NCI-H345 treated with DMSO at 0.1 percent for 48 hours (cell line): Measurements from ENCODE around the gene YPEL1.
"Not testable (repeated sequence)": the region's sequence is repeated elsewhere in the genome, so short reads cannot be mapped to it uniquely, and the experiment has no call there.

Experiments
- DNase-seq: peaks from one replicate; lab custom pipeline; 2025; ENCODE audit not compliant: unreplicated experiment; lab: John Stamatoyannopoulos, UW

Gene YPEL1

DNA sequence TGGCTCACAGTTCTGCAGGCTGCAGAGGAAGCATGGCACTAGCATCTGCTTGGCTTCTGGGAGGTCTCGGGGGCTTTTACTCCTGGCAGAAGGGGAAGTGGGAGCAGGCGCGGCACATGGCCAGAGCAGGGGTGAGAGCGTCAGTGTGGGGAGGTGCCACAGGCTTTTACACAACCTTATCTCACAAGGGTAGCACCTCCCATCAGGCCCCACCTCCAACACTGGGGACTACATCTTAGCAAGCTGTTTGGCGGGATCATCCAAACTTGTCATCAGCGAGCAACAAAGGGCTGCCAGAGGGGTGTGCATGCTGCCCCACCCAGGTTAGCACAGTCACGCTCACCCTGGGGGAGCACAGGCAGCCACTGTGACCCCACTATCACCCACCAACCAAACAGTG is 18.9 kb upstream of the YPEL1 start:
- no peak for DNase-seq

DNA sequence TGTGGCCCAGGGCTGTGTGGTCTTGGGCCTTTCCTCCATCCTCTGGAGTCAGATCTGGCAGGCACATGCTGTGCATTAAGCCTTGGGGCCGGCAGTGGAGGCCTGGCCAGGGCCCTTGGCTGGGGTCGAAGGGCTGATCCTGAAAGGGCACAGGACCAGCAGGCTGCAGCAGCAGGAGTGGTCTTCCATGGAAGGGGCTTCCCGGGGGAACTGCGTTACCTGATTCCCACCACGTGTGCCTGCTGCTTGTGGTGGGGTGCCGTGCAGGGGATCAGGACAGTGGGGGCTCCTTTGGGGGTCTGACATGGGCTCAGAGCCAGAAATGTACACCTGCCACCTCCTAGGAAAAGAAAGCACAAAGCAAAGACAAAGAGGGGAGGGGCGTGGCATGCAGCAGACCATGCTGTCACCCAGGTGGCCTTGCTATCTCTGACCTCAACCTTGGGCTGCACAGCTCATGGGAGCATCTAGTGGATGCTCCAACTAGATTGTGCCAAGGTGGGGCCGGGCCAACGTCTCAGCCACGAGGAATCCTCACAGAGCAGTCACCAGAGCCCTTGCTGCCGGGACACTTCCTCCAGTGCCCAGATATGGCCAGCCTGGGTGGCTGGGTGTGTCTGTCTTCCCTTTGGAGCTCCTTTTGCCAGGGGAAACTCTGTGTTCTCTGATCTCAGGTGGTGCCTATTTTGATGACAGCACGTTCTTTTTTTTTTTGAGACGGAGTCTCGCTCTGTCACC is 17.9 kb upstream of the YPEL1 start:
- no peak for DNase-seq

DNA sequence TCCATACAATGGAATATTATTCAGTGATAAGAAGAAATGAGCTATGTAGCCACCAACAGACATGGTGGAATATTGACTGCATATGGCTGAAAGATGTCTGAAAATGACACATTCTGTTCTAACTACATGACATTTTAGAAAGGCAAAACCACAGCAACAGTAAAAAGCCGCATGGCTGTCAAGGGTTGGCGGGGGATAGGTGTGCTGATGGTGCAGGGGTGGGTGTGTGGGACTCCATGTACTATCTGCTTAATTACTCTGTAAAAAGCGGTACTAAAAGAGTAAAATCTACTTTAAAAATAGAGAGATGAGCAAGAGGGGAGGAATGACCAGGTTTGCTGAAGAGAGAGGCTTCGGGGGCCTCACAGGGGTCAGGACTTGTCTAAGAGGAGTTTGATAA is 16.7 kb upstream of the YPEL1 start:
- DNase-seq: no peak

DNA sequence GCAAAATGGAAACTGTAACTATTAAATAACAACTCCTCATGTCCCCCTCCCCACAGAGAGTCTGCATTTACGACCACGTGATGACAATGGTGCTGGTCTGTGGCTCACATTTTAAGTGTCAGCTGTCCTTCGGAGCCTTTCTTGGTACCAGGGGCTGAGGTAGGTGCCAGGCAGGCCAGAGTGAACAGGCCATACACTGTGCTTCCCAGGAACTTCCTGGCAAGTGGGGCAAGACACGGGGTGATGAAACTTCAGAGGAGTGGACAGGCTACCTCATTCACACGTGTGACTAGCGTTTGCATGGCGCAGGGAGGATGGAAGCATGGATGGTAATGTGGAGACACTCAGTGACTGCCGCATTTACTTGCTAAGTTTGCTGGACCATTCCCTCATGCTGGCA is 10.4 kb upstream of the YPEL1 start:
- DNase-seq: no peak

DNA sequence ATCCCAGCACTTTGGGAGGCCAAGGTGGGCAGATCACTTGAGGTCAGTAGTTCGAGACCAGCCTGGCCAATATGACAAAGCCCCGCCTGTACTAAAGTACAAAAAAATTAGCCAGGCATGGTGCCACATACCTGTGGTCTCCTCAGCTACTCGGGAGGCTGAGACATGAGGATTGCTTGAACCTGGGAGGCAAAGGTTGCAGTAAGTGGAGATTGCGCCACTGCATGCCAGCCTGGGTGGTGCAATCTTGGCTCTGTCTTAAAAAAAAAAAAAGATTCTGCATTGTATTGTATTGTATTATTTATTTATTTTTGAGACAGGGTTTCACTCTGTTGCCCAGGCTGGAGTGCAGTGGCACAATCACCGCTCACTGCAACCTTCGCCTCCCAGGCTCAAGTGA is 9.3 kb upstream of the YPEL1 start:
- DNase-seq: not testable (repeated sequence)

DNA sequence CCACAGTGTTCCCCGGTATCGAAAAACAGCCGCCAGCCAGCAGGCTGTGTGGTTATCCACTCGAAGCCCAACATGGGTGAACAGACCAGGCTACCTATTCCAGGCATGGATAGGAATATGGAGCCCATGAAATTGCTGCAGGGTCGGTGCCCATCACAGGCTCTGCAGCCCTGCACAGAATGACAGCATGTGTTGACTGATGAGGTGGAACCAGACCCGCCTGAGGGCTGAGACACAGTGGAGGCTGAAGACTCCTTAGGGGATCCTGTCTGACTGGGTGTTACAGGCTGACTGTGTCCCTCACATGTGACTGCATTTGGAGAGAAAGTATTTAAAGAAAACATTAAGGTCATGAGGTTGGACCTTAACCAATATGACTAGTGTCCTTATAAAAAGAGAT is 6.2 kb upstream of the YPEL1 start:
- DNase-seq: no peak

DNA sequence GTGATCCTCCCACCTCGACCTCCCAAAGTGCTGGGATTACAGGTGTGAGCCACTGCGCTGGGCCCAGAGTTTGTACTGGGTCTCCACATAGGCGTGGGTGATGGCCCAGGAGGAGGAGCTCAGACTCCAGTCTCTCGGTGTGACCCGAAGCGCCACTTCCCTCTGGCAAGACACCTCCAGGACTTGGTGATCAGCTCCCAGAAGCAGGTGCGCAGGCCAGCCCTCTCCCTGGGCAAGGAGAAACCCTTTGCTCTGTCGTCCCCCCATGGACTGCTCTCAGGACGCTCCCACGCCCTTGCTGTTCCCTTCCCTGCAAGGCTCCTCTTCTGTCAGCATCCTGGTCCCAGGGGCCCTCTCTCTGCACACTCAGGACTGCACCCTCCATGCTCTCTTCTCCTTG is 5.5 kb upstream of the YPEL1 start:
- no peak for DNase-seq

DNA sequence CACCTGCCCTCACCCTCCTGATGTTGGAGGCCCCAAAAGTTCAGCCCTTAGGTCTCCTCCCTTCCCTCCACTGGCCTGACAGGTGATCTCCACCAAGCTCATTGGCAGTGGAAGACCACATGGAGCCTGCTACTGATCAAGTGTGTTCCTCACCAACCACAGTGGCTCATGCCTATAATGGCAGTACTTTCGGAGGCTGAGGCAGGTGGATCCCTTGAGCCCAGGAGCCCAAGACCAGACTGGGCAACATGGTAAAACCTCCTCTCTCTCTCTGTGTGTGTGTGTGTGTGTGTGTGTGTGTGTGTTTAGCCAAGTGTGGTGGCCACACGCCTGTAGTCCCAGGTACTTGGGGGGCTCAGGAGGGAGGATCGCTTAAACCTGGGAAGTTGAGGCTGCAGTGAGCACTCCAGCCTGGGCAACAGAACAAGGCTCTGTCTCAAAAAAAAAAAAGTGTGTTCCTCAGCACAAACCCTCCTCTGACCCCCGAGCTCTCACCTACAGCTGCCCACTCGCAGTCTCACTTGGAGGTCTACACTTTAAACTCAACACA is 4.3 kb upstream of the YPEL1 start:
- no peak for DNase-seq

DNA sequence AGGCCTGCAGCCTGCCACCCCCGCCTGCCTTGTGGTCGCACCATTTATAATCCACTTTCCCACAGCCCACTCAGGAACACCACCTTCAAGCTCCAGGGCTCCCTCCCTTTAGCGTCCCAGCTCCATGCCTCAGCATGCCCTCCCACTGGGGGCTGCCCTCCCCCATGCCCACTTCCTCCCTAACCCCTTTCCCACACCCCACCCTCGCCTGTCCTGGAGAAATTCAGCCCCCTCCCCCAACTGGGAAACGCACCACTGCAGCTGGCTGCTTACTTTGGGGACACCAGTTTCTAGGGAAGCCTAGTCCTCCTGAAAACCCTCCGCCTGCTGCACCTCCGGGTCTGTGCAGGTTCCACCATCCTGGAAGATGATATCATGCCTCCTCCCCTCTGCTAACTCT is 3.4 kb upstream of the YPEL1 start:
- no peak for DNase-seq

DNA sequence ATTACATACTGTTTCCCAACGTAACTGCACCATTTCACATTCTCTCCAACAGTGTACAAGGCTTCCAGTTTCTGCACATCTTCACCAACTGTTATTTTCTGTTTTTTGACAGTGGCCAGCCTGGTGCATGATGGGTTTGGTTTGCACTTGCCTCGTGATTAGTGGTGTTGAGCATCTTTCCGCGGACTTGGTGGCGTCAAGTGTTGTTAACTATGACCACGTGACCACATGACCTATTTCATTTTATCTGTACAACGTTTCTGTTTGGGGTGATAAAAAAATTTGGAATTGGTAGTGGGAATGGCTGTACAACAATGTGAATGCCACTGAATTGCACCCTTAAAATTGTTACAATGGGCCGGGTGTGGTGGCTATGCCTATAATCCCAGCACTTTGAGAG is 2.5 kb upstream of the YPEL1 start:
- DNase-seq: no peak

DNA sequence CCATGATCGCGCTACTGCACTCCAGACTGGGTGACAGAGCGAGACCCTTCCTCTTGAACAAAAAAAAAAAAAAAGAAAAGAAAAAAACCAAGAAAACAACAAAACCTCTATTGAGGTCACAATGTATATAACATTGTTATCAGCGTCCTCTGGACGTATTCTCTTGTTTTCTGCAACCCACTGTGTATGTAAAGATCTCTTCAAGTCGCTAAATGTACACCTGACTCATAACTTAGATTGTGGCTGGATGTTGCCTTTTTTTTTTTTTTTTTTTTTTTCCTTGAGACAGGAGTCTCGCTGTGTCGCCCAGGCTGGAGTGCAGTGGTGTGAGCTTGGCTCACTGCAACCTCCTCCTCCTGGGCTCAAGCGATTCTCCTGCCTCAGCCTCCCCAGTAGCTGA is 1.4 kb upstream of the YPEL1 start:
- no peak for DNase-seq

DNA sequence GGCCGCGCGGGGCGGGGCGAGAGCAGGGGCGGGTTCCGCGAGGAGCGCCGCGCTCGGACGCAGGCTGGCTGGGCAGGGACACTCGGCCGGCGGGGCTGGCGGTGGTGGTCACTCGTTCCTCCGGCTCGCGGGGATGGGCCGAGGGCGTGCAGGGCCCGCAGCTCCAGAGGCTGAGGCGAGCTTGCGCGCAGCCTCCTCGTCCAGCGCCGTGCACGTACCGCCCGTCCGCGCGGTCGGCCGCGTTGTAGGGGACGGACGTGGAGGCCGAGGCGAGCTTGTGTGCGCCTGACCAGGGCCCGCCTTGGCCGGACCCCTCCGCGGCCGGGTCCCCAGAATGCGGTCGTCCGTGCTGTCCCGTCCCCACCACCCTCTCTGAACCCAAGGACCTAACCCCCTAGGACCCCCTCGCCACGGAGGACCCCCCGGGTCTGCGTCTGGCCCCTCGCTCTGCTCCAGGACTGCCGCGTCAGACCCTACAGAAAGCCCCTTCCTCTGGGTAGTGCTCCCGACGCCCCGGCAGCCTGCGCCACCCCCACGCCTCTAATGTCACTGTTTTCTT is 569 bp upstream of the YPEL1 start:
- no peak for DNase-seq

DNA sequence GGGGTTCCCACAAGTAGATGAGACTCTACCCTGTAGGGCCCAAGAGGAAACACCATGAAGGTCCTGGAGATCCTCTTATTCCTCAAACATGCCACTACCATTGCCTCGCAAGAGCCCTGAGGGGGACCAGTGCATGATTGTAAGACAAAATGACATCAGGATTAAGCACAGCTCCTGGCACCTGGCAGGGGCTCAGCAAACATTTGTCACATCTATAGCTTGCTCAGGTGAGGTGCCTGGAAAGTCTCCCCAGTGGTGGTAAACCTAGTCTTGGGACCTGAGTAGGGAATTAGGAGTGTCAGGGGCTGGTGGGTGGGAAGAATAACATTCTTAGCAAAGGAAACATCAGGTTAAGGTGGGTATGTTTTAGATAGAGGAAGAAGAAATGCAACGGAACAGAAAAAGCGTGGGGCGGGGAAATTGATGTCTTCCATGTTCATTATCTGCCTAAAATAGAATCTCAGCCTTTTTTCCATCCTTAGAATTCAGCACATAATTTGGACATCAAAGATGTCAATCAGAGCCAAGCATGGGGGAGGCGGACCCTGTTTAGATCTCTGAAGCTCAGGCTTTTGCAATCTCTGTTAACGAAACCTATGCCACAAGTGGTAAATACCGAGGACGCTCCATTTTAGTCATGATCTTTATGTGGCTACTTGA is 924 bp downstream of the YPEL1 start:
- no peak for DNase-seq

DNA sequence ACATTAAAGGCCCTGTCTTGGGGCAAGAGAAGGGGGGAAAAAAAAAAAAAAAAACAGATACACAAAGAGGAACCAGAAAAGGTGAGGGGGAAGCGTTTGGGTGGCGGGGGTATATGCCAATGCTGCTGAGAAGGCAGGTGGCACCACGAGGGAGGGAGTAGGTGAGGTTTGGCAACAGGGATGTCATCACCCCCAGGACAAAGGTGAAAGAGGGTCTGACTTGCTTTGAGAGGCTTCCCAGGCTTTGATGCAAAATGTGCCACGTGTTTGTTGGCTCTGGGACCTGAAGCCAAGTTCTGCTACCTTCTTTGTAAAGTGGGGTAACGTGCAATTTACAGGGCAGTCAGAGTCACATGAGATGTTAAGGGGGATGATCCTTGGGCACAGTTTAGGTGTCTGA is 4.1 kb downstream of the YPEL1 start:
- no peak for DNase-seq

DNA sequence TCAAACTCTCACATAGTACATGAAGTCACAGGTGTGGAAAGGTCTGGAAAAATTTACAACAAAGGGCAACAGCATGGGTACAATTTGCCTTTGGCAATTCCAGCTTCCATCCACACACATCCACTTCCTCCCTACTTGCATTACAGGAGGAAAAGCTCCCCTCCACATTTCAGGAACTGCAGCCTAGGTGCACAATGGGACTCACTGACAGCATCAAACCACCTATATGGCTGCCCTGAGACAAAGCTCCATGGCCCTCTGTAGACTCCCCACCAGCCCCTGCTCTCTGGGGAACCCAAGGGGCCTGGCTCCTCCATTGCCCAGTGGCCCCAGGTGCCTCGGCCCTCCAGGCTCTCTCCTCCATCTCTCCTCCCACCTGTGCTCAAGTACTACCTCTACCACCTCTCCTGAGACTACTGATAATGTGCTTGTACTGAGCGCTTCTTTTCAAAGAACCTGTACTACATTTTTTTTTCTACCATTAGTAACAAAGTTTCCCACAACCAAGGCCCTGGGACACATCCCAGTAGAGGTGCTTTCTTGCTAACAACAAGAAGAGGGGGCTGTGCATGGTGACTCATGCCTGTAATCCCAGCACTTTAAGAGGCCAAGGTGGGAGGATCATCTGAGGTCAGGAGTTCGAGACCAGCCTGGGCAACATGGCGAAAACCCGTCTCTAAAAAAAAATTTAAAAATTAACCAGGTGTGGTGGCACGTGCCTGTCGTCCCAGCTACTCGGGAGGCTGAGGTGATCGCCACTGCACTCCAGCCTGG is 4.9 kb downstream of the YPEL1 start:
- no peak for DNase-seq

DNA sequence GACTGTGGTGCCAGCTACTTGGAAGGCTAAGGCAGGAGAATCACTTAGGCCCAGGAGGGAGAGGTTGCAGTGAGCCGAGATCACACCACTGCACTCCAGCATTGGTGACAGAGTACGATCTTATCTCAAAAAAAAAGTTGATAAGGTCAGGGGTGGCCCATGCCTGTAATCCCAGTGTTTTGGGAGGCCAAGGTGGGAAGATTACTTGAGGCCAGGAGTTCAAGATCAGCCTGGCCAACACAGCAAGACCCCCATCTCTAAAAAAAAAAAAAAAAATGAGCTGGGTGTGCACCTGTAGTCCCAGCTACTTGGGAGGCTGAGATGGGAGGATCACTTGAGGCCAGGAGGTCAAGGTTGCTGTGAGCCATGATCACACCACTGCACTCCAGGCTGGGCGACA is 6.4 kb downstream of the YPEL1 start:
- not testable (repeated sequence) for DNase-seq

DNA sequence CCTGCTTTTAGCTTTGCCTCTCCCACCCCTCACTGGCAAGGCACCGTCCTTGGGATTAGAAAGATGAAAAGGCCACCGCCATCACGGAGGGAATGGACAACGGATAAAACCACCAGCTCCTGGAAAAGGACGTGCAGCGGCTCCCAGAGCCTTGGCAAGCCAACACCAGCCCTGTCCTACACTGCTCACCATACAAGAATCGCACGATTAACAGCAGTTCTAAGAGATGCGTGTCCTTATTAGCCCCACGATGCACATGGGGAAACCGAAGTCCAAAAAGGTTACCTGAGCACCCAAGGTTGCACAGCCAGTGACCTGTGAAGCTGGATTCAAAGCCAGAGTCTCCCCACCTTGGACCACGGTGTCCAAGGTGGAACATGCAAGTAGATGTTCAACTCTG is 7.3 kb downstream of the YPEL1 start:
- no peak for DNase-seq

DNA sequence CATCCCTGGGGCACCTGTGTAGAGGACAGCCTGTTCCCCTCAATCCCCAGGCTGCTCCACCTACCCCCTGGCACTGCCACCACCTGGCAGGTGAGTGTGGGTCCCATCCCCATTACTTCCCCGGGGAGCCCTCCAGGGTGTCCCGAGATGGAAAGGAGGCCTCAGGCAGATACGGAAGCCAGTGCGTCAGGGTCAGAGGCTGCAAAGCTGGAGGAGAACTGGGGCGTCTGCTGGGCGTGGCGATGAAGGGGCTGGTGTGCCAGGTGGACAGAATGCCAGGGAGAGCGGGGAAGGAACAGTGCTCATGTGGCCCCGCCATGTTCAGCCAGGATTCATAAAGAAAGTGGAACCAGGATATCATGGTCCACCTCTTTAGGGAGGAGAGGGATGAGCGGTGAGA is 7.8 kb downstream of the YPEL1 start:
- DNase-seq: no peak

DNA sequence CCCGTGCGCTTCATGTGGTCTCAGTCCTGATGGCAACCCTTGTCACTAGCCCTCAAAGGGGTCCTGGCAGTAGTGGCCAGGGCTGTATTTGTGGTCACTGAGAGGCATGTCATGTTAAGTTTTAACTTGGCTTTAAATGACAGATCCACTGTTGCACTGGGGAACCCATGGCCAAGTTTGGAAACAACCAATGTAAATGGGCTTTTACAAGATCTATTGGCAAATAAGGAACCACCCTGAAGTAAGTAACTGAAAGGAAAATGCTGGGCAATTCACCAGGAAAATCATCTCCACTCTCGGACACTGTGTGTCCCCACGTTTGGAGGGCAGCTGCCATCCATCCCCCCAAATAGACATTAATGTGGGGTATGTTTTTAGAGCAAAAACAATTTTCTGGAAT is 8.4 kb downstream of the YPEL1 start:
- no peak for DNase-seq

DNA sequence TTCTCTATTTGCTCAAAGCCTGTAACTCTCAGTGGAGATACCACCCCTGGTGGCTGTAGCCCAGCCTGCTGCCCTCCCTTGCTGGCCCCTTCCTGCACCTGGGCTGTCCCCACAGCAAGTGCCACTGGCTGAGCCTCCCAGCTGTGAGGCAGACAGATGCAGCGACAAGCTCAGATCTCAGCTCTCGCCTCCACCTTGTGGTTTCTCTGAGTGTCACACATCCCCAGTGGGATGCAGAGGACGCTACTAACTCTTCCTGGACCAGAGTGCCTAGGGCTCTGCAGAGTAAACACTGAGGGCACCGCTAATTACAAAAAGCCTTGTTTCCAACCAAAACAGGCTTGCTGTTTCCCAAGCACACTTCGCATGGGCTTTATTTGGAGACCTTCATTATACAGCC is 8.9 kb downstream of the YPEL1 start:
- no peak for DNase-seq

DNA sequence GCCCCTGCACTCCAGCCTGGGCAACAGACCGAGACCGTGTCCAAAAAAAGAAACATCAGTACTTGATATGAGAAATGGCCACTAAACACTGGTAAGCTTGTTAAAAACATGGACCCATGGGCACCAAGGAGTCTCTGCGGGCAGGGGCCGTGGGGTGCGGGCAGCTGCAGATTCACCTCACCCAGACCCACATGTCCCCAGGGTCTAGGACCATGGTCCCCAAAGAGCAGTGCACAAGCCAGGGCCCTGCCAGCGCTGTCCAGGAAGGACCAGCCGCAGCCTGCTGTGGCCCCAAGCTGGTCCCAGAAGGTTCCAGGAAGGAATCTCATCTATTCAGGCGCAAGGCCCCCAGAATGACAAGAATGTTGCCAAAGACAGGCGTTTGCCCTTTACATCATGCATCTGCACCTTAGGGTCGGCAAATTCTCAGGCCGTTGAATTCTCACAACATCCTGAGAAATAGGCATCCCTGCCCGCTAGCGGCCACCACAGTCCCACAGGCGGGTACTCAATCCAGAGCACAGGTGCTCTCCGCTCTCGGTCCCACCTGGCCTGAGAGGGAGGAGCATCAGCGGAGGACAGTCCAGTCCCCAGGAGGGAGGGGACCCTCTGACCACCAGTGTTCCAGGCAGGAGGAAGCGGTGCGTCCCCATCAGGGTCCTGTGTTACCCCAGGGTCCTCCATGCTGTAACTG is 9.5 kb downstream of the YPEL1 start:
- DNase-seq: no peak
